ENCODE measurements around the gene PRKCI. TPM values are rescaled to one million over a fixed set of nuclear protein-coding genes. Genes with fewer than 3 reads are reported as not detected.
"Not testable (repeated sequence)": the region's sequence is repeated elsewhere in the genome, so short reads cannot be mapped to it uniquely, and the experiment has no call there.

Gene PRKCI
- polyA plus RNA-seq, 1 experiment: 84.3 TPM

DNA sequence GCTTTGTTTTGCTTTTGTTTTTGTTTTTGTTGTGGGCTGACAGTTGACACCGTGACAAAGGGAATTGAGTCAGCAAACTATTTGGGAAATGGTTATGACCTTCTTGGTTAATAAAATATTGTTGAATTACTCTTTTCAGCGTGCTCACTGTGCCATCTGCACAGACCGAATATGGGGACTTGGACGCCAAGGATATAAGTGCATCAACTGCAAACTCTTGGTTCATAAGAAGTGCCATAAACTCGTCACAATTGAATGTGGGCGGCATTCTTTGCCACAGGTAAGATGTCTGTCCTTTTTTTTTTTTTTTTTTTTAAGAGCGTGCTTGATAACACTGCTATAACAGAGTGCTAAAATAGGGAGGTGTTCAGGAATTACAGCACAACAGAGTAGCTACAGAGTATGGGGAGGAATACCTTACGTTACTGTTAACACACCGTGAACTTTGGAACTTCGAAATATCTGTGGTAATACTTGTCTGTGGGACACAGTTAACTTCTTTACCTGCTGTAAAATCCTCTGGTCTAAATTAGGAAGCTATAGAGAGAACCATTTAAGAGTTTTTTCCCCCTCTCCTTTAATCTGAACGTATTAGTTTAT, 48.2 kb downstream of the PRKCI start:
- H3K27me3 ChIP-seq (ENCODE audit: control insufficient read depth, insufficient read depth, low read length): no peaks in the 10 kb centered on the region
- TF ChIP-seq CTCF (IDR thresholded peaks at IDR 0.05; ENCODE audit: low read depth, low read length): no peak
- CTCF ChIA-PET: interaction anchor here (0.6 to 1.0 kb wide), 2 partner anchors 12 to 75 kb away, joined by 4 to 5 read pairs; no protein-coding TSS in a partner anchor
- no peaks in the 10 kb centered on the region for H3K9me3 ChIP-seq (ENCODE audit: control insufficient read depth, insufficient read depth, low read length)
- no peak for DNase-seq (ENCODE audit: low read depth, low spot score)
- POLR2A ChIA-PET: no interaction called here
- no peak overlapping the region for H3K27ac ChIP-seq (ENCODE audit: low read depth, low read length)
- no peak overlapping the region for H3K4me3 ChIP-seq (ENCODE audit: low read depth, low read length)

GRCh38 chr3:170274641-170275040, 52.4 kb downstream of the PRKCI start:
- no peaks in the 10 kb centered on the region for H3K9me3 ChIP-seq (ENCODE audit: control insufficient read depth, insufficient read depth, low read length)
- no peaks in the 10 kb centered on the region for H3K27me3 ChIP-seq (ENCODE audit: control insufficient read depth, insufficient read depth, low read length)
- ChIA-PET CTCF (interaction anchor here (1.0 to 1.6 kb wide), 2 partner anchors 85 to 538 kb away, joined by 3 to 4 read pairs; no protein-coding TSS in a partner anchor), POLR2A (interaction anchor here (0.7 kb wide), 1 partner anchor 18 kb away, joined by 3 read pairs; no protein-coding TSS in a partner anchor)
- H3K4me3 ChIP-seq (ENCODE audit: low read depth, low read length): no peak overlapping the region
- no peak for TF ChIP-seq CTCF (IDR thresholded peaks at IDR 0.05; ENCODE audit: low read depth, low read length)
- DNase-seq (ENCODE audit: low read depth, low spot score): no peak
- H3K27ac ChIP-seq (ENCODE audit: low read depth, low read length): no peak overlapping the region

- Histone ChIP-seq H3K27ac (ENCODE audit: low read depth, low read length) (no peak overlapping the region), H3K9me3 (ENCODE audit: control insufficient read depth, insufficient read depth, low read length) (no peaks in the 10 kb centered on the region), H3K4me3 (ENCODE audit: low read depth, low read length) (no peak overlapping the region), H3K27me3 (ENCODE audit: control insufficient read depth, insufficient read depth, low read length) (no peaks in the 10 kb centered on the region)
- POLR2A ChIA-PET: no interaction called here
- no peak for TF ChIP-seq CTCF (IDR thresholded peaks at IDR 0.05; ENCODE audit: low read depth, low read length)
- CTCF ChIA-PET: no interaction called here
- no peak for DNase-seq (ENCODE audit: low read depth, low spot score)
Measured at GRCh38 chr3:170275832-170276231, 53.6 kb downstream of the PRKCI start.

DNA sequence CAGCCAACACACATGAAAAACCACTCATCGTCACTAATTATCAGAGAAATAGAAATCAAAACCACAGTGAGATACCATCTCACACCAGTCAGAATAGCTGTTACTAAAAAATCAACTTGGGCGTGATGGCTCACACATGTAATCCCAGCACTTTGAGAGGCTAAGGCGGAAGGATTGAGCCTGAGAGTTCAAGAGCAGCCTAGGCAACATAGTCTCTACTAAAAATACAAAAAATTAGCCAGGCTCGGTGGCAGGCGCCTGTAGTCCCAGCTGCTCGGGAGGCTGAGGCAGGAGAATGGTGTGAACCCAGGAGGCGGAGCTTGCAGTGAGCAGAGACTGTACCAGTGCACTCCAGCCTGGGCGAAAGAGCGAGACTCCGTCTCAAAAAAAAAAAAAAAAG, 55.1 kb downstream of the PRKCI start:
- DNase-seq (ENCODE audit: low read depth, low spot score); POLR2A ChIA-PET: not testable (repeated sequence)

DNA sequence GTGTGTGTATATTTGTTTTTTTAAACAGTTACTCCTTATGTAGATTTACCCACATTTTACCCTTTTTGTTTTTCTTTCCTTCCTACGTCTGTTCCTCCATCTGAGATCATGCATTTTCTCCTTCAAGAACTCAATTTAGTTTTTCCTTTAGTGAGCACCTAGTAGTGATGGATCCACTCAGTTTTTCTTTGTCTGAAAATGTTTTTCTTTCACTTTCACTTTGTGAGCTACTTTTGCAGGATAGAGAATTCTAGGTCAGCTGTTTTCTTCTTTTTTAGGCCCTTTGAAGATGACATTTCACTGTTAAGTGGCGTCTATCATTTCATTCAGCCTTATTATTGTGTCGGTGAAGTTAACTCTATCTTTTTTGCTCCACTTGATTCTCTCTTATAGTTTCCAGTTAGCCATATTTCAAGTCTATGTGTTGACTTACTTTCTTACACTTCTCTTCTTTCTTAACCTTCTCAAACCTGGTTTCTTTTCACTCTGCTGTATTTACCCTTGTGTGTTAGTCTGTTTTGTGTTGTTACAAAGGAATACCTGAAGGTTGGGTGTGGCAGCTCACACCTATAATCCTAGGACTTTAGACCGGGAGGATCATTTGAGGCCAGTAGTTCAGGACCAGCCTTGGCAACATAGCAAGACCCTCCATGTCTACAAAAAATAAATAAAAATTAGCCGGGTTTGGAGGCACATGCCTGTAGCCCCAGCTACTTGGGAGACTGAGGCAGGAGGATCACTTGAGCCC, 55.8 kb downstream of the PRKCI start:
- ChIA-PET POLR2A (no interaction called here), CTCF (no interaction called here)
- Histone ChIP-seq H3K27me3 (ENCODE audit: control insufficient read depth, insufficient read depth, low read length) (no peaks in the 10 kb centered on the region), H3K9me3 (ENCODE audit: control insufficient read depth, insufficient read depth, low read length) (no peaks in the 10 kb centered on the region), H3K4me3 (ENCODE audit: low read depth, low read length) (no peak overlapping the region), H3K27ac (ENCODE audit: low read depth, low read length) (no peak overlapping the region)
- DNase-seq (ENCODE audit: low read depth, low spot score): no peak
- TF ChIP-seq CTCF (IDR thresholded peaks at IDR 0.05; ENCODE audit: low read depth, low read length): no peak

More for the DNA sequence above, 55.1 kb downstream of the PRKCI start:
- not testable (repeated sequence) for H3K27ac ChIP-seq (ENCODE audit: low read depth, low read length); H3K9me3 ChIP-seq (ENCODE audit: control insufficient read depth, insufficient read depth, low read length); H3K4me3 ChIP-seq (ENCODE audit: low read depth, low read length); H3K27me3 ChIP-seq (ENCODE audit: control insufficient read depth, insufficient read depth, low read length)
- CTCF ChIA-PET: interaction anchor here (0.7 kb wide), 1 partner anchor 71 kb away, joined by 3 read pairs; no protein-coding TSS in a partner anchor
